PC-3 (cell line): ENCODE data around the gene SERPINA4. TPM values are rescaled to one million over a fixed set of nuclear protein-coding genes. Genes with fewer than 3 reads are reported as not detected.

Experiments
- ATAC-seq: fragments of 200-7000 bp; cut with Tn5 transposase; 2 replicates; pipeline ENCODE4 v1.9.1; 2020; ENCODE audit warnings: mild to moderate bottlenecking, moderate library complexity
- BruUV-seq: library from RNA; stranded (reverse); fragments of 400-500 nt; replicated peaks from 2 replicates; lab custom pipeline; 2021; lab: Mats Ljungman, UMichigan
- CTCF ChIA-PET: fragments of 300-600 bp; sonication (Branson Sonifier 250); formaldehyde crosslinking; loops from one replicate; lab custom pipeline; 2022; ENCODE audit warnings: antibody characterized with exemption; lab: Charles Lee
- POLR2A ChIA-PET: fragments of 300-600 bp; sonication (Branson Sonifier 250); formaldehyde crosslinking; loops from one replicate; lab custom pipeline; 2022; ENCODE audit warnings: antibody characterized with exemption; ENCODE audit not compliant: unreplicated experiment; lab: Charles Lee
- DNase-seq: peaks from one replicate; pipeline ENCODE4 v3.0.0-alpha.2; 2015
- H2AFZ ChIP-seq: fragments of 300-600 bp; sonication (generic); 2 replicates; pipeline ENCODE4 v1.6.0; 2016; ENCODE audit warnings: antibody characterized with exemption, low read length
- H3F3A ChIP-seq: fragments of 300-600 bp; sonication (generic); one replicate; pipeline ENCODE4 v1.6.0; 2017; ENCODE audit warnings: antibody characterized with exemption, low read length, control low read depth, mild to moderate bottlenecking; ENCODE audit not compliant: unreplicated experiment
- H3K27ac ChIP-seq: fragments of 300-600 bp; sonication (generic); 2 replicates; pipeline ENCODE4 v1.5.1; 2016; ENCODE audit warnings: mild to moderate bottlenecking, low read length
- H3K27me3 ChIP-seq: fragments of 300-600 bp; sonication (generic); 2 replicates; pipeline ENCODE4 v1.6.1; 2016; ENCODE audit warnings: low read length, mixed read lengths
- H3K36me3 ChIP-seq: fragments of 300-600 bp; sonication (generic); 2 replicates; pipeline ENCODE4 v1.6.1; 2016; ENCODE audit warnings: low read depth, mixed run types, low read length, mixed read lengths
- H3K4me1 ChIP-seq: fragments of 300-600 bp; sonication (generic); 2 replicates; pipeline ENCODE4 v1.5.1; 2016; ENCODE audit warnings: low read length; ENCODE audit not compliant: insufficient read depth
- H3K4me2 ChIP-seq: fragments of 300-600 bp; sonication (generic); 2 replicates; pipeline ENCODE4 v1.6.0; 2016; ENCODE audit warnings: low read length
- H3K4me3 ChIP-seq: fragments of 300-600 bp; sonication (generic); 2 replicates; pipeline ENCODE4 v1.5.1; 2016; ENCODE audit warnings: mild to moderate bottlenecking, low read length, mixed read lengths
- H3K79me2 ChIP-seq: fragments of 300-600 bp; sonication (generic); 2 replicates; pipeline ENCODE4 v1.6.1; 2017; ENCODE audit warnings: low read length, mixed read lengths
- H3K9ac ChIP-seq: fragments of 300-600 bp; sonication (generic); 2 replicates; pipeline ENCODE4 v1.6.0; 2016; ENCODE audit warnings: mild to moderate bottlenecking, low read length
- H3K9me2 ChIP-seq: fragments of 300-600 bp; sonication (generic); replicated peaks from 2 replicates; pipeline ENCODE4 v1.6.1; 2016; ENCODE audit warnings: mixed run types, low read length, mixed read lengths
- H3K9me3 ChIP-seq: fragments of 300-600 bp; sonication (generic); 2 replicates; pipeline ENCODE4 v1.6.1; 2016; ENCODE audit warnings: low read length, mixed read lengths
- H4K20me1 ChIP-seq: fragments of 300-600 bp; sonication (generic); 2 replicates; pipeline ENCODE4 v1.6.1; 2016; ENCODE audit warnings: low read length, mixed read lengths
- CTCF ChIP-seq: fragments of 300-600 bp; sonication (generic); conservative IDR thresholded peaks from 2 replicates; pipeline ENCODE4 v1.5.1; 2017; ENCODE audit warnings: antibody characterized with exemption, low read depth, mild to moderate bottlenecking, low read length
- EZH2 ChIP-seq: fragments of 300-600 bp; sonication (generic); IDR thresholded peaks from one replicate; pipeline ENCODE4 v1.6.1; 2017; ENCODE audit warnings: antibody characterized with exemption, mild to moderate bottlenecking, low read length; ENCODE audit not compliant: unreplicated experiment
- EZH2phosphoT487 ChIP-seq: fragments of 300-600 bp; sonication (generic); IDR thresholded peaks from 2 replicates; pipeline ENCODE4 v1.6.1; 2018; ENCODE audit warnings: mild to moderate bottlenecking, antibody characterized with exemption, low read length, borderline replicate concordance
- intact Hi-C: fragments of 100-400 bp; cut with micrococcal nuclease; formaldehyde crosslinking; loops from 2 replicates; pipeline ENCODE4 v1.9.0; 2023
- total RNA-seq: library from RNA; depleted of rRNA; stranded (reverse); fragments of >200 nt; gene quantifications from 2 replicates; pipeline ENCODE4 v1.2.3, GENCODE V29; 2014

The SERPINA4 gene
- total RNA-seq, 1 experiment from 2014 or later = not detected

DNA sequence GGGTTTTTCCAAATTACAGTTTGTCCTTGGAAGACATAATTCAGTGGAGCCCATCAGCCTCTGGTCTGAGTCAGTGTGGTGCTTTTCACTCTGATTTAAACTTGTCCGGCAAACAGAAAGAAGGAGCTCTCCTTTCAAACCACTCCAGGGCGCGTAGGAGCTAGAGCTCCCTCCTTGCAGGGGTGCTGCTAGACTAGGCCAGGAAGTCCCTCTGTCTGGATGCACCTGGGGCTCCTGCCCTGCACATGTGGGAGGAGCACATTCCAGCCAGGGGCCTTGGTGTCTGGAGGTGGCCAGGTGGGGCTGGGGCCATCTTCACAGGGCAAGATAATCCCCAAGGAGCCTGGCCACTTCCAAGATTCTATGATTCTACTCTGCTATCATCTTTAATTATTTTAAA is 54.0 kb downstream of the SERPINA4 start:
- peaks cover 11% of the 10 kb centered on the region; the same call in 1 of the 2 replicates for H3K9me3 ChIP-seq
- ATAC-seq (no peak), DNase-seq (no peak)
- no TSS peak for BruUV-seq
- H3K4me2 ChIP-seq = no peak overlapping the region
- H3K9ac ChIP-seq = no peak overlapping the region
- intact Hi-C loops = no loop called here
- H3K79me2 ChIP-seq = no peaks in the 10 kb centered on the region
- no peaks in the 10 kb centered on the region for H4K20me1 ChIP-seq
- H3K4me1 ChIP-seq = no peaks in the 10 kb centered on the region
- ChIA-PET CTCF (no interaction called here), POLR2A (no interaction called here)
- no peaks in the 10 kb centered on the region for H3K27me3 ChIP-seq
- H2AFZ ChIP-seq = no peak overlapping the region
- no peaks in the 10 kb centered on the region for H3K9me2 ChIP-seq
- TF ChIP-seq EZH2 (no peak), CTCF (no peak), EZH2phosphoT487 (no peak)
- H3F3A ChIP-seq = no peaks in the 10 kb centered on the region
- H3K4me3 ChIP-seq = no peak overlapping the region
- no peaks in the 10 kb centered on the region for H3K36me3 ChIP-seq
- no peak overlapping the region for H3K27ac ChIP-seq

- TF ChIP-seq EZH2phosphoT487 (no peak), CTCF (no peak), EZH2 (no peak)
- H3K4me1 ChIP-seq = no peaks in the 10 kb centered on the region
- no peak overlapping the region for H2AFZ ChIP-seq
Measured at GRCh38 chr14:94615823-94616570, 54.8 kb downstream of the SERPINA4 start.

GRCh38 chr14:94617366-94617941 is 56.2 kb downstream of the SERPINA4 start:
- Histone ChIP-seq H3K9me2 (no peaks in the 10 kb centered on the region), H4K20me1 (no peaks in the 10 kb centered on the region), H3K4me1 (no peaks in the 10 kb centered on the region), H3K4me2 (no peak overlapping the region), H3K36me3 (no peaks in the 10 kb centered on the region), H2AFZ (no peak overlapping the region), H3K9ac (no peak overlapping the region), H3K9me3 (peaks cover 11% of the 10 kb centered on the region; the same call in 1 of the 2 replicates), H3K27ac (no peak overlapping the region), H3K79me2 (no peaks in the 10 kb centered on the region), H3F3A (no peaks in the 10 kb centered on the region), H3K4me3 (no peak overlapping the region), H3K27me3 (no peaks in the 10 kb centered on the region)
- BruUV-seq = no TSS peak
- intact Hi-C loops = no loop called here
- ATAC-seq = no peak
- ChIA-PET CTCF (no interaction called here), POLR2A (no interaction called here)
- TF ChIP-seq EZH2phosphoT487 (no peak), CTCF (no peak), EZH2 (no peak)
- no peak for DNase-seq

More at GRCh38 chr14:94615823-94616570, 54.8 kb downstream of the SERPINA4 start:
- POLR2A ChIA-PET = no interaction called here
- H3K4me3 ChIP-seq = no peak overlapping the region
- no peak overlapping the region for H3K4me2 ChIP-seq
- CTCF ChIA-PET = no interaction called here
- no peaks in the 10 kb centered on the region for H3K79me2 ChIP-seq
- H3K9me2 ChIP-seq = no peaks in the 10 kb centered on the region
- no peaks in the 10 kb centered on the region for H3K27me3 ChIP-seq
- H3F3A ChIP-seq = no peaks in the 10 kb centered on the region
- DNase-seq (no peak), ATAC-seq (no peak)
- no peak overlapping the region for H3K27ac ChIP-seq
- H3K36me3 ChIP-seq = no peaks in the 10 kb centered on the region
- intact Hi-C loops = no loop called here
- BruUV-seq = no TSS peak
- no peaks in the 10 kb centered on the region for H4K20me1 ChIP-seq
- H3K9me3 ChIP-seq = peaks cover 11% of the 10 kb centered on the region; the same call in 1 of the 2 replicates
- no peak overlapping the region for H3K9ac ChIP-seq
